22Rv1 (cell line): ENCODE results near the gene S100A6.

Source experiments
- ZFX ChIP-seq: fragments of 450-650 bp; IDR thresholded peaks from 2 replicates; pipeline ENCODE4 v1.6.1; 2017; ENCODE audit warnings: antibody characterized with exemption, borderline replicate concordance
- TF ChIP-seq, protein P1 (sequence below): fragments of 450-650 bp; IDR thresholded peaks from 2 replicates; pipeline ENCODE4 v1.5.1; 2017; ENCODE audit warnings: mild to moderate bottlenecking

DNA sequence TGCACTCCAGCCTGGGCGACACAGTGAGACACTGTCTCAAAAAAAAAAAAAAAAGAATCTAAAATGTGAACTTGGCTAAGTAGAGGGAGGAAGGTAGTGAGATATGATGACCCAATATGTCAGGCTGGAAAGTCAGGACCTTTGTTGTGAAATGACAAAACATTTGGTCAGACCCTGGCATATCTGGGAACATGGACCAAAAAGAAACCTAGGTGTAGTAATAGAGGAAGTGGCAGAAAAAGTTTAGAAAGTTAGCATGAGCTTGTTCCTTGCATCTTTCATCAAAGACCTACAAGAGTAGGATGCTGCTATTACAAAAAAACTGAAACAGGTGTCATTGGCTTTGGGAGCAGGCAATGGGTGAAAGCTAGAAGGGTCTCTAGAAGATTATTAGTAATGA, 20.6 kb upstream of the S100A6 start:
- TF ChIP-seq, protein P1, sequence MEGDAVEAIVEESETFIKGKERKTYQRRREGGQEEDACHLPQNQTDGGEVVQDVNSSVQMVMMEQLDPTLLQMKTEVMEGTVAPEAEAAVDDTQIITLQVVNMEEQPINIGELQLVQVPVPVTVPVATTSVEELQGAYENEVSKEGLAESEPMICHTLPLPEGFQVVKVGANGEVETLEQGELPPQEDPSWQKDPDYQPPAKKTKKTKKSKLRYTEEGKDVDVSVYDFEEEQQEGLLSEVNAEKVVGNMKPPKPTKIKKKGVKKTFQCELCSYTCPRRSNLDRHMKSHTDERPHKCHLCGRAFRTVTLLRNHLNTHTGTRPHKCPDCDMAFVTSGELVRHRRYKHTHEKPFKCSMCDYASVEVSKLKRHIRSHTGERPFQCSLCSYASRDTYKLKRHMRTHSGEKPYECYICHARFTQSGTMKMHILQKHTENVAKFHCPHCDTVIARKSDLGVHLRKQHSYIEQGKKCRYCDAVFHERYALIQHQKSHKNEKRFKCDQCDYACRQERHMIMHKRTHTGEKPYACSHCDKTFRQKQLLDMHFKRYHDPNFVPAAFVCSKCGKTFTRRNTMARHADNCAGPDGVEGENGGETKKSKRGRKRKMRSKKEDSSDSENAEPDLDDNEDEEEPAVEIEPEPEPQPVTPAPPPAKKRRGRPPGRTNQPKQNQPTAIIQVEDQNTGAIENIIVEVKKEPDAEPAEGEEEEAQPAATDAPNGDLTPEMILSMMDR = no peak
- no peak for TF ChIP-seq ZFX
